OCI-LY7 (cell line): ENCODE data around the gene CCDC81.

Source experiments
- EZH2phosphoT487 ChIP-seq: fragments of 200-600 bp; sonication (generic); IDR thresholded peaks from 2 replicates; pipeline ENCODE4 v1.6.1; 2018; ENCODE audit warnings: low read depth, borderline replicate concordance, mild to moderate bottlenecking, mixed run types, antibody characterized with exemption, low read length, moderate library complexity, mixed read lengths
- TF ChIP-seq, protein P1 (sequence below): fragments of 200-600 bp; sonication (generic); conservative IDR thresholded peaks from 2 replicates; pipeline ENCODE4 v1.5.1; 2014; ENCODE audit warnings: mild to moderate bottlenecking, antibody characterized with exemption, low read length, moderate library complexity, mixed read lengths

DNA sequence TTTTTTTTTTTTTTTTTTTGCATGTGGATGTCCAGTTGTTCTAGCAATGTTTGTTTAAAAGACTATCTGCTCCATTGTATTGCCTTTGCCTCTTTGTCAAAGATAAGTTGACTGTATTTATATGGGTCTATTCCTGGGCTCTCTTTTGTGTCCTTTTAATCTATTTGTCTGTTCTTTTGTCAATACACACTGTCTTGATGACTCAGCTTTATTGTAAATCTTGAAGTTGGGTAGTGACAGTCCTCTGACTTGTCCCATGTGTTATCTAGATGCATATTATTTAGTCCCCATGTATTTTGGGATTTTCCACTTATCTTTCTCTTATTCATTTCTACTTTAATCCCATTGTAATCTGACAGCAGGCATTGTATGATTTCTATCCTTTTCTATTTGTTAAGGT is 3.3 kb downstream of the CCDC81 start:
- TF ChIP-seq, protein P1, sequence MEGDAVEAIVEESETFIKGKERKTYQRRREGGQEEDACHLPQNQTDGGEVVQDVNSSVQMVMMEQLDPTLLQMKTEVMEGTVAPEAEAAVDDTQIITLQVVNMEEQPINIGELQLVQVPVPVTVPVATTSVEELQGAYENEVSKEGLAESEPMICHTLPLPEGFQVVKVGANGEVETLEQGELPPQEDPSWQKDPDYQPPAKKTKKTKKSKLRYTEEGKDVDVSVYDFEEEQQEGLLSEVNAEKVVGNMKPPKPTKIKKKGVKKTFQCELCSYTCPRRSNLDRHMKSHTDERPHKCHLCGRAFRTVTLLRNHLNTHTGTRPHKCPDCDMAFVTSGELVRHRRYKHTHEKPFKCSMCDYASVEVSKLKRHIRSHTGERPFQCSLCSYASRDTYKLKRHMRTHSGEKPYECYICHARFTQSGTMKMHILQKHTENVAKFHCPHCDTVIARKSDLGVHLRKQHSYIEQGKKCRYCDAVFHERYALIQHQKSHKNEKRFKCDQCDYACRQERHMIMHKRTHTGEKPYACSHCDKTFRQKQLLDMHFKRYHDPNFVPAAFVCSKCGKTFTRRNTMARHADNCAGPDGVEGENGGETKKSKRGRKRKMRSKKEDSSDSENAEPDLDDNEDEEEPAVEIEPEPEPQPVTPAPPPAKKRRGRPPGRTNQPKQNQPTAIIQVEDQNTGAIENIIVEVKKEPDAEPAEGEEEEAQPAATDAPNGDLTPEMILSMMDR = no peak
- no peak for TF ChIP-seq EZH2phosphoT487
